HG03175 (cell line): ENCODE data around the gene KISS1R.
"Not testable (repeated sequence)": the region's sequence is repeated elsewhere in the genome, so short reads cannot be mapped to it uniquely, and the experiment has no call there.

ENCODE experiments used
- ATAC-seq: cut with Tn5 transposase; IDR thresholded peaks from one replicate; pipeline ENCODE4 v1.9.1; 2021; ENCODE audit warnings: mild to moderate bottlenecking, moderate library complexity; ENCODE audit not compliant: unreplicated experiment

KISS1R gene

GRCh38 chr19:952049-952679 is 35.0 kb downstream of the KISS1R start:
- ATAC-seq = no peak

DNA sequence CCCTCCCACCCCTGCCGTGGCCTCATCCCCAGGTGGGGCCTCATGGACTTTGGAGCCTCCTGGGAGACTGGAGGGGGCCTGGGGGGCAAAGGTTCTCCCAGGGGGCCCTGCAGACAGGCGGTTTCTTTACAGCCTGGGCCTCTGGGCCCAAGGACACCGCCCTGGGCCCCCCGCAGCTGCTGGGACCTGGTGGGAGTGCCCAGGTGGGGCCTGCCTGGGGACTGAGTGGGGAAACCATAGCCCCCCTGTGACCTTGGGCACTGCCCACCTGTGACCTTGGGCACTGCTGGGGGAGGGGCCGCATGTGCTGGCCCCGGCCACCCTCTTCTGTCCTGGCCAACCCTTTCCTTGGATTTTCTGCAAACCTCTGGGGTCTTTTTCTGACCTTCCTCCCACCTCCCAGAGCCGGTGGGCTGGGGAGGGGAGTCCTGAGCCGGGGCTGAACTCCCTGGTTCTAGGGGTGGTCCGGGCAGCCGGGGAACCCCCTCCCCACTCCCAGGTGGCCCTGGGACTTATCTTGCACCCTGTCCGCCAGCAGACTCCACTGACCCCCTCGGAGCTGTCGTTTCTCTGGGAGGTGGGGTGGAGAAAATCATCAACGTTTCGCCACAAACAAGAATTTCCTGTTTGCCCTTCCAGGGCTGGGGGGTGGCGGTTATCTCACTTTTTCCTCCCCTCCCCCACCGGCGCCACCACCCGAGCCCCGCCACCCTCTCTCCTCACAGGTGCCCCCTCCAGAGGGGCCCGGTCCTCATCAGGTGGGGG is 35.7 kb downstream of the KISS1R start:
- ATAC-seq = no peak

- ATAC-seq = no peak
Measured at GRCh38 chr19:953445-954271, 36.5 kb downstream of the KISS1R start.

GRCh38 chr19:954272-954671 is 37.1 kb downstream of the KISS1R start:
- no peak for ATAC-seq

GRCh38 chr19:954672-955494 is 37.8 kb downstream of the KISS1R start:
- no peak for ATAC-seq

DNA sequence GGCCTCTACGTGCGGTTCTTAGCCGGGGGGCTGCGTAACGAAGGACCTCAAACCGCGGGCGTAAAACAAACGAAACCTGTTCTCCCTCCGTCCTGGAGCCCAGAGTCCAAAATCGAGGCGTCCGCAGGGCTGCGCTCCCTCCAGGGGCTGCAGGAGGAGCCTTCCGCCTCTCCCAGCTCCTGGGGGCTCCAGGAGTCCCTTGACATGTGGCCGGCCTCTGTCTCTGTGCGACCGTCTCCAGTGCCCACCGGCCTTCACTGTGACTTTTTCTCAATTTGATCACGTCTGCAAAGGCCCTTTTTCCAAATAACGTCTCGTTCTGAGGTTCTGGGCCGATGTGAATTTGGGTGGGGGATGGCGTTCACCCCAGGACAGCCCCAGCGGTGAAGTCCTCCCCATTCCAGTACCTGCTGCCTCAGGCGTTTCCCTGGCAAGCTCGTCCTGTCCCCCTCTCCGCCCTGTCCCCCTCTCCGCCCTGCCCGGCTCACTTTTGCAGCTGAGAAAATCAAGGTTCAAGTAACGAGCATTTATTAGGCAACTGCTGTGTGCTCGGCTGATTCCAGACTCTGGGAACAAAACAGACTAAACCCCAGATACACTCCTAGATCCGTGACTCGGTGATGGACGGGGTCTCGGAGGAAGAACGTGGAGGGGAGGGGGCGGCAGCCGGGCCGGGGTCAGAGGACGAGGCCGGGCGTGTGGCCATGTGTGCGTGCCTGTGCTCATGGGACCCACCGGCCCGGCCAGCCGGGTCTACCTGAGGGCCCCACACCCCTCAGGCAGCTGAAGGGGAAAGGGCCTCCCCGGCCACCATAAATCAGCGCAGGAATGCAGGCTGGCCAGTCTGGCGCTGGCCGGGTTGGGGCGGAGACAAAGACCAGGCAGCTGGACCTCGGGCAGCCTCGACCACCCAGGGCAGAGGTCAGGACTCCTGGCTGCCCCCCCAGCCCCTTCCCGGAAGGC is 39.0 kb downstream of the KISS1R start:
- ATAC-seq = no peak

GRCh38 chr19:956766-957440 is 39.8 kb downstream of the KISS1R start:
- ATAC-seq = no peak

GRCh38 chr19:957578-957977 is 40.4 kb downstream of the KISS1R start:
- not testable (repeated sequence) for ATAC-seq

DNA sequence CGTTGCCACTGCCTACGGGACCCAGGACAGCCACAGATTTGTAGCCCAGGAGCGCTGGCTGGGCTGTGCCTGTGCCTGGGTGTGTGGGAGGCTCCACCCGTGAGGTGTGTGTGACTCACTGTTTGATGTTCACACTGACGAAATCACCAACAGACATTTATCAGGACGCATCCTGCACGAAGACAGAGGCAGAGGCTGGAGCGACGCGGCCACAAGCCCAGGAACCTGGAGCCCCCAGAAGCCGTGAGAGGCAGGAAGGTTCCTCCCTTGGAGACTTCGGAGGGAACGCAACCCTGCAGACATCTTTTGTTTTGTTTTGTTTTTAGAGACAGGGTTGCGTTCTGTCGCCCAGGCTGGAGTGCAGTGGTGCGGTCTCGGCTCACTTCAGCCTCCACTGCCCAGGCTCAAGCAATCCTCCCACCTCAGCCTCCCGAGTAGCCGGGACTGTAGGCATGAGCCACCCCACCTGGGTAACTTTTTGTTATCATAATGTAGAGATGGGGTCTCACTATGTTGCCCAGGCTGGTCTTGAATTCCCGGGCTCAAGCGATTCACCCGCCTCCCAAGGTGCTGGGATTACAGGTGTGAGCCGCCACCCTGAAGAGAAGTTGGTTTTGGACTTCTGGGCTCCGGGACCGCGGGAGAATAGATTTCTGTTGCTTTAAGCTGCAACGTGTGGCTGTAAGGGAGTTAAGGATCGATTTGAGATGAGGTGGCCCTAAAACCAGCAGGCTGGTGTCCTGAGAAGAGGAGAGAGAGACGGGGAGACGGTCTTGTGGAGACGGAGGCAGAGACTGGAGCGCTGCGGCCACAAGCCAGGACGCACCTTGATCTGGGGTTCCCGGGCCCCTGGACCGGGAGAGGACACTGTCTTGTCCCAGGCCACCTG is 42.1 kb downstream of the KISS1R start:
- no peak for ATAC-seq

DNA sequence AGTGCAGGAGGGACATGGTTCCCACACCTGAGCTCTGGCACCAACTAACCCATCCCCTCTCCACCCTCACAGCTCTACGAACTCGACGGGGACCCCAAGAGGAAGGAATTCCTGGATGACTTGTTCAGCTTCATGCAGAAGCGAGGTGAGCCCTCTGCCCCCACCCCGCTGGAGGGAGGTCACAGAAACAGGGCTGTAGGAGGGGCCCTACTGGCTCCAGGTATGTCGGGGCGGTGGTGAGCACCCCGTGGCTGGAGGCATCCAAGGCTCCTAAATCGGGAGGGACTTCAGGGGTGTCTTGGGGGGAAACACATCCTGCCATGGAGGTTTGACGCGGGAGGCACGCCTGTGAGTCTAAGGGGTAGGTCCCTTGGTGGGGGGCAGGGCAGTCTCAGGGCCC is 42.9 kb downstream of the KISS1R start:
- no peak for ATAC-seq

- ATAC-seq = no peak
Measured at GRCh38 chr19:960601-960938, 43.4 kb downstream of the KISS1R start.

GRCh38 chr19:961866-962620 is 44.9 kb downstream of the KISS1R start:
- ATAC-seq = no peak

DNA sequence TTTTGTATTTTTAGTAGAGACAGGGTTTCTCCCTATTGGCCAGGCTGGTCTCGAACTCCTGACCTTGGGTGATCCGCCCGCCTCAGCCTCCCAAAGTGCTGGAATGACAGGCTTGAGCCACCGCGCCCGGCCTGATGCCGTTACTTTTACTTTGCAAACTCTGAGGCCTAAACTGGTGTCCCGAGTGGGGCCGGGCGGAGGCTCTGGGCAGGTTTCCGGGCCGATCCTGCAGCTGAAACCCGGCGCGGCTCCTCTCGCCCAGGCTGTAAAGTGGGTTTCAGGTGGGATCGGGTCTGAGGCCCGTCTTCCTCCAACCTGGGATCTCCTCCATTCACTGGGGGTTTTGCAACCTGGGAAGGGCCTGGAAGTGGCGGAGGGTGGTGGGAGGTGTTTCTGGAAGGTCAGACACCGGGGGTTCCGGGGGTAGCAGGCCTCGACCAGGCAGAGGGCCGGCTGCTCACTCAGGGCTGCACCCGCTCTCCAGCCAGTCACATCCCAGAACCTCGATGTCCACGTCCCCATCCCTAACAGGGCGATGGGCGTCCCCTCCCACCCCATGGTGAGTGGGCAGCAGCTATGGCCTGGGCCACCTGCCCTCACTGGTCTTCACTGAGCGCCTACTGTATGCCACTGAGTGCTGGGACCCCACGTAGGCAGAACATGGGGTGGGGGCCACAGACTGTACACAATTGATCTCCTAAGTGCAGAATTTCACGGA is 45.7 kb downstream of the KISS1R start:
- ATAC-seq = no peak

DNA sequence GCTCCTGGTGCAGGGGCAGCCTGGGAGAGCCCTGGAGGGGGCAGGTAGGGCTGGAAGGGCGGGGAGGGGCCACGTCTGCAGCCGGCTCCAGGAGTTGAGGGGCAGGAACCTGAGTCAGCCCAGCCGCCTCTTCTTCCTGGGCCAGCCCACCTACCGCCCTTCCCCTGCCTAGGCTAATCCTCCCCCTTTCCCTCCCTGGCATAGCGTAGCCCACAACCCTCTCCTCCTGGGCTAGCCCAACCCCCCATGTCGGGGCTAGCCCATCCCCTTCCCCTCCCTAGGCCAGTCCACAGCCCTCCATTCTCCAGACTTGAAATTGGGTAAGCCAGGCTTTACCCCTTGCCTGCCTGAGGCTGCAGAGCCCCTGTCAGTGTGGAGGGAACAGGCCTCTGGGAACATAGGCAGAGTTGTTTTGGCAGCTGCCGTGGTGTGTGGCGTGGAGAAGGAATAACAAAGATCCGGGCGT is 46.4 kb downstream of the KISS1R start:
- no peak for ATAC-seq

DNA sequence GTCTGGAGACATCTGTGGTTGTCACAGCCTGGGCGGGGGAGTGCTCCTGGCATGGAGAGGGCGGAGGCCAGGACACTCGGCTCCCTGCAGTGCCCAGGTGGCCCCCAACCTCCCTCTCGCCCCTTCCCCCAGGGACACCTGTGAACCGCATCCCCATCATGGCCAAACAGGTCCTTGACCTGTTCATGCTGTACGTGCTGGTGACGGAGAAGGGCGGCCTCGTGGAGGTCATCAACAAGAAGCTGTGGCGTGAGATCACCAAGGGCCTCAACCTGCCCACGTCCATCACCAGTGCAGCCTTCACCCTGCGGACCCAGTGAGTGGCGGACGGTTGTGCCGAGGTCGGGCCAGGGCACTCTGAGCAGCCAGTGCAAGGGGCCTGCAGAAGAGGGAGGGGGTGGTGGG is 47.0 kb downstream of the KISS1R start:
- no peak for ATAC-seq

- no peak for ATAC-seq
Measured at GRCh38 chr19:964761-965694, 47.9 kb downstream of the KISS1R start.
